ENCODE data around the gene GYPC.
"Not testable (repeated sequence)": the region's sequence is repeated elsewhere in the genome, so short reads cannot be mapped to it uniquely, and the experiment has no call there.

The GYPC gene, protein sequence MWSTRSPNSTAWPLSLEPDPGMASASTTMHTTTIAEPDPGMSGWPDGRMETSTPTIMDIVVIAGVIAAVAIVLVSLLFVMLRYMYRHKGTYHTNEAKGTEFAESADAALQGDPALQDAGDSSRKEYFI

DNA sequence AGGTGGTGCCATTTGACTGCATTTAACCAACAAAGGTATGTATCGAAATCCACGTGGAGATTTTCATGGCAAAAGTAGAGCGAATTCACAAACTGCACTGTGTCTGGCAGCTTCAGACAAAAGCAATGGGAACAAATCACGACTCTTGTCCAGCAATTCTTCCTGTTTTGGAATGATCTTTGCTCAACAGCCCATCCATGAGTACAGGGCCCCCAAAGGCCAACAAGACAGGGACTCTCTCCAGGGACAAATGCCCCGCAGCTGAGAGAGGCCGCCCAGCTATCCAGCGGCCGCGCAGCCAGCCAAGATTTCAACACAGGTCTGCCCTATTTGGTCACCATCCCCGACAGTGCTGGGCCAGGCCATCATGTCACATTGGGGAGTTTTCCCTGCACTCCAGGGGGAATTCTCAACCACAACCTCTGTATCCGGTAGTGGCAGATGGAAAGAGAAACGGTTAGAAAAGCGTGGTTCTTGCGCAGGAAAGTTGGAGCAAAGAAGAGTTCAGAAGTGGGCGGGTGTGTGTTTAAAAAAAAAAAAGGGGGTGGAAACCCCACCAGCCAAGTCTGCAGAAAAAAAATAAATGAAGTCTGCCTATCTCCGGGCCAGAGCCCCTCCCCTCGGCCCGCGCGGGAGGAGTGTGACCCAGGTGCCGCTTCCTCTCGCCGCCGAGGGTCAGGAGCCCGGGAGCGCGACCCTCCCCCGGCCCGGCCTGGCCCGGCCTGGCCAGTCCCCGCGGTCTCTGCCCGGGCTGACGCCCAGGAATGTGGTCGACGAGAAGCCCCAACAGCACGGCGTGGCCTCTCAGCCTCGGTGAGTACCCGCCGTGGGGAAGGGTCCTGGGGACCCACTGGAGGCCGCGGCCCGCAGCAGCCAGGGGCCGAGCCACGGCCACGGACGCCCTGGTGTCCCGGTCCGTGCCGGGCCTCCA is at the start of gene GYPC:
GYPC (plus strand) TSS at position 659 of the 931 bp plus-strand sequence; CDS start at position 765, 106 bp downstream.
- peaks cover 3 to 4% of the 10 kb centered on the region in 2 donors for H3K9me3 Mint-ChIP-seq
- DNase-seq (peak; percentile 43 to 63), ATAC-seq (peak; percentile 24)
- peaks cover 55% of the 10 kb centered on the region for H3K4me1 Mint-ChIP-seq
- H3K27ac Mint-ChIP-seq, result peak within 1 kb of the TSS; percentile 99 to 100
- H3K4me3 Mint-ChIP-seq, result peak within 1 kb of the TSS; percentile 97 to 98
- no peaks in the 10 kb centered on the region for H3K27me3 Mint-ChIP-seq

DNA sequence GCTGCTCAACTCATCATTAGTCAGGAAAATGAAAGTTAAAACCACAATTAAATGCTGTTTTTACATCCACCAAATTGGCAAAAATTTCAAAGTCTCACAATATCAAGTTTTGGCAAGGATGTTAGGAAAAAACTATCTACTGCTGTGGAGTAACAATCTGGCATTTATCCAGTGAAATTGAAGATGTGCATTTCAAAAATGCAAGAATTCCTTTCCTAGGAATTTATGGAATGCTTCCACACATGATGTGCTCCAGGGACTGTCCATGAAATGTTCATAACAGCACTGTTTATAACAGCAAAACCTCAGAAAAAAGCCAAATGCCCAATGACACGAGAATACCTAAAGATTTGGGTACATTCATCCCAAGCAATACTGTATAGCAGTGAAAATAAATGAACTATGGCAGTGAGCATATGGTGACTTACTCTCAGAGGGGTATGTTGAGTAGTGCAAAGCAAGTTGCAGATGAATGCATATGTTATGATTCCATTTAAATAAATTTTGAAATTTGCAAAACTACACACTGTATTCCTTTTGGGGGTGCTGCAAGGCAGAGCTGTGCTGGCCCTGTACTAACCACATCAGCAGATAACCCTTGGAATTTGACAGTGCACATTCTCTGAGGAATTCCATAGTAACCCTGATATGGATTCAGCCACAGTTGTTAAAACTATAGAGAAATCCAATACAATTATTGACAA is 41.3 kb upstream of the GYPC start:
- no peak for DNase-seq
- Mint-ChIP-seq H3K27ac (no peak overlapping the region), H3K4me3 (no peak overlapping the region), H3K4me1 (peaks cover 8% of the 10 kb centered on the region), H3K9me3 (no peaks in the 10 kb centered on the region), H3K27me3 (no peaks in the 10 kb centered on the region)
- ATAC-seq, result no peak

DNA sequence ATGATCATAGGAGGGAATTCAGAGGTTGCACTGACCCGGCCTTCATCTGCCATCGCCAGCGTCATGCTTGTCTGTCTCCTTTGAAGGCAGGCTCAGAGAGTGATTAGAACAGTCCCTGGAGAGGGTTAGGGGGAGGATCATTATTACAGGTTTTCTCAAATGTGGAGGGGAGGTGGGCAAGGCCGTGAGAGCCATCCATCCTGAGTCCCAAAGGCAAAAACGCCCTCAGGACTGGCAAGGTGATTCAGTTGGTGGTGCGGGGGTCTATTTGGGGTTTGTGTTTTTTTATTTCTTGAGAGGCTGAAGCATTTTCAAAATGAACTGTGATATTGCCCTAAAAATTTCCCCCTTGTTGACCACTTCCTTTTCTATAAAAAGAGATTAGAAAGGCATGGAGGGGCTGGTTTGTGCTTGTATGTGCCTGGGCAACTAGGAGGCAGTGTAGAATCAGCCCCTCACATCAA is 39.3 kb upstream of the GYPC start:
- DNase-seq (no peak), ATAC-seq (no peak)
- Mint-ChIP-seq H3K27ac (peak overlapping the region in 1 of 2 donors; percentile 85), H3K4me1 (peaks cover 8% of the 10 kb centered on the region), H3K4me3 (no peak overlapping the region), H3K9me3 (peaks cover 0 to 10% of the 10 kb centered on the region in 2 donors), H3K27me3 (no peaks in the 10 kb centered on the region)

DNA sequence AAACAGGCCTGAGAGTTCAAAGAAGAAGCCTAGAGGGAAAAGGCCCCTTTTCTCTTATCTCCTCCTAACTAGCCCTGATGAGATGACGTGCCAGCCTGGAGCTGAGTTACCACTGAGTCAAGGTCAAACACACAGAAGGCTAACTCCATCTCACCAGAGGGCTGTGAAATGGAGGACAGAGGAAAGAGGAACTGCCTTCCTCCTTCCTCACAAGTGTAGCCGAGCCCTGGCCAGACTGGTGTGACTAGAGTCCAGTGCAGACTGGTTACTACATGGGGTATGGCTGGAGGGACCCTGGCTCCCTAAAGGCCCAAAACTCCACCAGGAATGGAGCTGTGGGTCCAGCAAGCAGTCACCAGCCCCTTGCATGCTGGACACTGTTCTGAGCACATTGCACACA is 35.7 kb upstream of the GYPC start:
- Mint-ChIP-seq H3K27me3 (no peaks in the 10 kb centered on the region), H3K27ac (no peak overlapping the region), H3K4me3 (no peak overlapping the region), H3K4me1 (peaks cover 8% of the 10 kb centered on the region), H3K9me3 (peaks cover 0 to 13% of the 10 kb centered on the region in 2 donors)
- no peak for DNase-seq
- ATAC-seq, result no peak

DNA sequence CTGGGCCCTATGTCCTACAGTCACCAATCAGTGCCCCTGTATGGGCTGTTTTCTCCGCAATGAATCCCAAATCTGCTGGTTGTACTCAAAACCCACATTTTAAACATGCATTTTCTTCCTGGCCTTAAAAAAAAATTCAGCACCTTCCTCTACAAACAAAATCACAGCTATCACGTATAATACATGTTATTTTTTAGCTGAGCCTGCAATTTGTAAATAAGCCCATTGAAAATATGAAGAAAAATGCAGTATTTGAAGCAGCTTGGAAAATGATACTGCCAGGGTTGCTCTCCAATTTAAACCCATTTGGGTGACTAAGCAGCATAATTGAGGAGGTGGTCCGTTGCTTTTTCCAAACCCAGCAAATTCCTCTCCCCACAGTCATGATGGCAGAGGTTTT is 33.0 kb upstream of the GYPC start:
- H3K4me3 Mint-ChIP-seq, result no peak overlapping the region
- peaks cover 0 to 13% of the 10 kb centered on the region in 2 donors for H3K9me3 Mint-ChIP-seq
- ATAC-seq (no peak), DNase-seq (no peak)
- no peak overlapping the region for H3K27ac Mint-ChIP-seq
- H3K27me3 Mint-ChIP-seq, result no peaks in the 10 kb centered on the region
- no peaks in the 10 kb centered on the region for H3K4me1 Mint-ChIP-seq

DNA sequence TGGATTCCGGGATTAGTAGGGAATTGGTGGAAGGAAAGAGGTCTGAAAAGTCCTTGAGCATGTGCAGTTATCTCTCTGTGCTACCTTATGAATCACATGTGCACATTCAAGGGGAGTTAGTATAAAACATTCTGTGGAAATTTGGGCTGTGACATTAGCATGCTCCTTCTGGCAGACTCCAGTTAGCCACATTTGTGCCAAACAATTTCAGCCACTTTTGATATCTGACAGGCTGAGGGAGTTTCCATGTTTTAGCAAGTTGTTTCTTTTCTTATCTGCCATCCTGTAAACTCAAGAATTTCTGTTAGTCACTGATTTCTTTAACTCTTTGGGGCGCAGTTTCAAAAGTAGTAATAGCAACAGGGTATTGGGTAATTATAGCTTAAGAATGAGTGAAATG is 28.3 kb upstream of the GYPC start:
- H3K4me3 Mint-ChIP-seq, result no peak overlapping the region
- no peaks in the 10 kb centered on the region for H3K4me1 Mint-ChIP-seq
- no peak overlapping the region for H3K27ac Mint-ChIP-seq
- no peaks in the 10 kb centered on the region for H3K27me3 Mint-ChIP-seq
- ATAC-seq (no peak), DNase-seq (no peak)
- H3K9me3 Mint-ChIP-seq, result no peaks in the 10 kb centered on the region

DNA sequence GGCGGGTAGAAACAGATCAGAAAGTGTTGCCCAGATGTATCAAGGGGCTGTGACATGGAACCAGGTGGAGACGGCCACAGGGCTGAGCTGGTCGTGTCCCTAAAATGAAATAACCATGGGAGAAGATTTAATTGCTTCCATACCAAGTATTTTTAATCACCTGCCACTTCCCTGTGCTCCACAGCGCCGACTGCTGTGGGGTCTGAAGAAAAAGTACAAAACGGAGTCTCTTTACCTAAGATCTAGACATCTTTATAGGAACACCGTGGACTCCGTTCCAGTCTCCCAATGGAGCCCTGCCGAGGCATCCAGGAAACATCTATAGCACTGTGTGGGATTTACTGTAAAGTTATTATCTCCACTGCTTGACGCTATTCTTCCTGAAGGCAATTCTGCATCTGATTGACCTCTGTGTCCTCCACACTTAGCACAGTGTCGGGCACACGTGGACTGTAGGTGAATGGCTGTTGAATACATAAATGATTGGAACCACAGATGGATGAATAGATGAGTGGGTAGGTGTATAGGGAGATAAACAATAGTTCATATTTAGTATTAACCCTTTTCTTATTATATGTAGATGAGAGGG is 21.6 kb upstream of the GYPC start:
- peak; percentile 52 for ATAC-seq
- H3K27me3 Mint-ChIP-seq, result no peaks in the 10 kb centered on the region
- no peak overlapping the region for H3K4me3 Mint-ChIP-seq
- H3K4me1 Mint-ChIP-seq, result peaks cover 5% of the 10 kb centered on the region
- no peaks in the 10 kb centered on the region for H3K9me3 Mint-ChIP-seq
- DNase-seq, result peak; percentile 13 to 26
- H3K27ac Mint-ChIP-seq, result no peak overlapping the region

DNA sequence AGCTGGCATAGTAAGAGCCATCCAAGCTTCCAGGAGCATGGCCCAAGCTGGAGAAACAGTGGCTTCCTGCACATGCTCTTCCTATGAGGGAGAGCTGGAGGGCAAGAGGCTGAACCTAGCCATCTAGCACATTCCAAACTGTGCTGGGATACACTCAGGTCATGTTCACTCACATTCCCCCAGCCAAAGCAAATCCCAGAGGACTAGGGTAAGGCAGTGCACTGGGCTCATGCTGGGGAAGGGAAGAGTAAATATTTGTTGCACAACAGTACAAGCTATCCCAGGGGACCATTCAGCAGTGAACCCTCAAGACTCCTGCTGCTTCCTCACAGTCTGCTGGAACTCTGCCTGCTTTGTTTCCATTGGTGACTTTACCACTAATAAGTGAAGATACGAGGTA is 20.7 kb upstream of the GYPC start:
- H3K27ac Mint-ChIP-seq, result no peak overlapping the region
- H3K4me3 Mint-ChIP-seq, result no peak overlapping the region
- no peaks in the 10 kb centered on the region for H3K9me3 Mint-ChIP-seq
- peaks cover 5% of the 10 kb centered on the region for H3K4me1 Mint-ChIP-seq
- ATAC-seq (no peak), DNase-seq (no peak)
- no peaks in the 10 kb centered on the region for H3K27me3 Mint-ChIP-seq

DNA sequence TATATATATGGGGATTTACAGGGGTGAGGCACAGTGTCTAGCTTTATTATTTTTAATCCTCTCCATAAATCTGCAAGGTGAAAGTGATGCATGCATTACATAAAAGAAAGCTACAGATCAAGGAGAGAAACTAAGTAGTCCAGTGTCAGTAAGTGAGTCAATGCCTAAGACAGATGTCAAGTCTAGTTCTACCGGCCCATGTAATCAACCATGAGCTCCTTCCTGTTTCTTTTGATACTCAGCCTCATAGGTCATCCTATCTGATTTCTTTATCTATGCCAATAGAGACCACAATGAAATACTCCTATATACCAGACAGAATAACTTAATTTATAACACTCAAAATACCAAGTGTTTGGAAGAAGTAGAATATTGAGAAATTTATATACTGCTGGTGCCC is 20.2 kb upstream of the GYPC start:
- Mint-ChIP-seq H3K4me3 (no peak overlapping the region), H3K4me1 (peaks cover 5% of the 10 kb centered on the region), H3K9me3 (no peaks in the 10 kb centered on the region), H3K27me3 (no peaks in the 10 kb centered on the region), H3K27ac (no peak overlapping the region)
- ATAC-seq (no peak), DNase-seq (no peak)

DNA sequence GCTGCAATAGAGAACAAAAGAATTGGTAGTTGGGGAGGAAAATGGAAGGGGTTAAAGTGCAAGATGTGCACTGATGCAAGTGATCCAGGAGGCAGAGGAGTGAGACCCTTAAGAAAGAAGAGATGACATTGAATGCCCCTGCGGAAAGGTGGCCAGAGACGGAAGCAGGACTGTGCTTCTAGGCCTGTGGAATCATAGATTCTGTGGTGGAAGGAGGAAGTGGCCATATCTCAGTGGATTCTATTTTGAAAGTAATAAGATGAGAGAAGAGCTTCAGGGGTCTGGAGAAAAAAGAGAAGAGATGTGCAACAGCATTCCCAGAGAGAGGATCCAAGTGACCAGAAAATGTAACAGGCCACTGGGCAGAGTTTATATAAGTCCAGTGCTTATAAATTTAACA is 18.6 kb upstream of the GYPC start:
- peaks cover 5% of the 10 kb centered on the region for H3K4me1 Mint-ChIP-seq
- ATAC-seq (no peak), DNase-seq (no peak)
- no peak overlapping the region for H3K4me3 Mint-ChIP-seq
- H3K27me3 Mint-ChIP-seq, result no peaks in the 10 kb centered on the region
- H3K27ac Mint-ChIP-seq, result no peak overlapping the region
- no peaks in the 10 kb centered on the region for H3K9me3 Mint-ChIP-seq

DNA sequence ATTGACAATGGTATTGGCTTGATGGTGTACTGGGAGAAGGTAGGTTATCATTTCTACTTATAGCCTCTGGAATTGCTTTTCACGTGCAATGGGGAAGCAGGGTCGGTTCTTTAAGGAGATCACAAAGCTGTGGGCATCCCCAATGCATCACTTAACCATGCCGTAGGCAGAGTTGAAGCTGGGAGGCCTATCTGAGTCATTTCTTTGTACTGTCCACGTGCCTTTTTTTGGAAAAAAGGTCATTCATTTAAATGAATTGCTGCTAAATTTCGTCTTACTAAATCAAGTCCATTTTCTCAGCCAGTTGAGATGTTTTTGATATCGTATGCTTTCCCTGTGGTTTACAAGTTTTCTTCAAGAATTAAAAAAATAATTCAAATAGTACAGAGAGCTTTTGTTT is 17.2 kb upstream of the GYPC start:
- no peak overlapping the region for H3K4me3 Mint-ChIP-seq
- no peak for DNase-seq
- H3K9me3 Mint-ChIP-seq, result no peaks in the 10 kb centered on the region
- no peaks in the 10 kb centered on the region for H3K27me3 Mint-ChIP-seq
- H3K27ac Mint-ChIP-seq, result peak overlapping the region in 1 of 2 donors; percentile 1
- peaks cover 5% of the 10 kb centered on the region for H3K4me1 Mint-ChIP-seq
- ATAC-seq, result no peak

DNA sequence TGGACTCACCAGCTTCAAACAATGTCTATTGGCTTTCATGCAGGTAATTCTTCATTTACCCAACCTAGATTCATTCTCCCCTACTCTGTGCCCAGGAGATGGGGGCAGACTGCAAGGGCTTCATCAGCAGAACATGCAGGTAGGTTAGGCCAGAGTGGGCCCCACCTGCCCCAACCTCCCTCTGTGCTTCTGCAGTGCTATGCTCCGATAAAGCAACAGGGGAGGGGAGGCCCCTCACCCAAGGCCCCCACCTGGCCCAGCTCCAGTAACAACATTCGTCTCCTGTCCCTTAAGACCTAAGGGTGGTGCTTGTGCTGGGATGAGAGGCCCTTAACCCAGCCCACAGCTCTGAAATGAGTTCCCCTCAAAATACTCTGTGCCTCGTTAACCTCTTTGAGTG is 16.7 kb upstream of the GYPC start:
- Mint-ChIP-seq H3K27me3 (no peaks in the 10 kb centered on the region), H3K4me1 (no peaks in the 10 kb centered on the region), H3K27ac (no peak overlapping the region), H3K9me3 (no peaks in the 10 kb centered on the region), H3K4me3 (no peak overlapping the region)
- DNase-seq, result no peak
- no peak for ATAC-seq

DNA sequence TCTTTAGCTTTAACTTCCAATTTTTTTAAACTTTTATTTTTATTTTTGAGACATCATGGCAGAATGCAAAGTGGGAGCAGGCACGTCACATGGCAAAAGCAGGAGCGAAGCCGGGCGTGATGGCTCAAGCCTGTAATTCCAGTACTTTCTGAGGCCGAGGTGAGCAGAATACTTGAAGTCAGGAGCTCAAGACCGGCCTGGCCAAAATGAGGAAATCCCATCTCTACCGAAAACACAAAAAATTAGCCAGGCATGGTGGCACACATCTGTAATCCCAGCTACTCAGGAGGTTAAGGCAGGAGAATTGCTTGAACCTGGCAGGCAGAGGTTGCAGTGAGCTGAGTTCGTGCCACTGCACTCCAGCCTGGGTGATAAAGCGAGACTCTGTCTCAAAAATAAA is 14.7 kb upstream of the GYPC start:
- not testable (repeated sequence) for H3K27ac Mint-ChIP-seq, DNase-seq, H3K9me3 Mint-ChIP-seq, H3K27me3 Mint-ChIP-seq, H3K4me3 Mint-ChIP-seq, ATAC-seq
- H3K4me1 Mint-ChIP-seq, result peaks cover 17% of the 10 kb centered on the region

DNA sequence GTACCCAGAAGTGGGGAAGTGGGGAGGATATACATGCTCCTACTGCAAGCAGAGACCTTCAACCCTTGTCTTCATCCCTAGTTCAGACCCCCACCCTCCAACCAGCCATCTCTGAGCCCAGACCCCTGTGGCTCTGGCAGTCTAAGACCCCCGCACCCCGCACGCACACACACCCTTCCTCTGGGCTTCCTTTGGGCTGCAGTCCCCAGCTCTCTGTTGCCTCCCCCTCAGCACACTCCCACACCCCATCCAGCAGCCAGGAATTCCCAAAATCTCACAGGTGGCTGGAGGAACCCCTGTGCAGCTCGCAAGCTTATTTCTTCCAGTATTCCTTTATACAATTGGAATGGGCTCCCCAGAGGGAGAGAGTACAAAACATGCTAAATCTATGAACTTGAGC is 13.9 kb upstream of the GYPC start:
- ATAC-seq, result no peak
- H3K27me3 Mint-ChIP-seq, result no peaks in the 10 kb centered on the region
- no peak overlapping the region for H3K4me3 Mint-ChIP-seq
- peak overlapping the region in 1 of 2 donors; percentile 68 for H3K27ac Mint-ChIP-seq
- peaks cover 0 to 6% of the 10 kb centered on the region in 2 donors for H3K9me3 Mint-ChIP-seq
- peaks cover 18% of the 10 kb centered on the region for H3K4me1 Mint-ChIP-seq
- DNase-seq, result no peak

DNA sequence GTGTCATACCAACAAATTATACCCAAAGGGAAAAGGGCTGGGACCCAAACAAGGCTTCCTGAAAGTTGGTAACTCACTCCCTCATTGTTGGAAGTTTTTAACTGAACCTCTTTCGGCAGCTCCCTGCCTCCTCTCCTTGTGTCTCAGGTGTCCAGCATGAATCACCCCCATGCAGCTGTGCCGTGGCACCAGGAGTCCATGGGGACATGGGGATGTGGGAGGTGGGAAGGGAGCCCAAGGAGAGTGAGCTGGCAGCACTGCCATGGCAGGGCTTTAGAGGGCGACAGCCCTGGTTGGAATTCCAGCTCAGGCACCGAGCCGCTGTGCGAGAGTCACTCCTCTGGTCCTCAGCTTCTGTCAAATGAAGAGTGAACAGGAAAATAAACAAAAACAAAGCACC is 12.5 kb upstream of the GYPC start:
- Mint-ChIP-seq H3K27me3 (no peaks in the 10 kb centered on the region), H3K4me1 (peaks cover 18% of the 10 kb centered on the region), H3K4me3 (no peak overlapping the region), H3K9me3 (peaks cover 0 to 6% of the 10 kb centered on the region in 2 donors), H3K27ac (no peak overlapping the region)
- no peak for ATAC-seq
- no peak for DNase-seq
